K562 (cell line): Measurements from ENCODE around the gene CORO6. TPM values are rescaled to one million over a fixed set of nuclear protein-coding genes. Genes with fewer than 3 reads are reported as not detected.

Experiments used
- ASH1L ChIP-seq: fragments of 450-650 bp; IDR thresholded peaks from 2 replicates; pipeline ENCODE4 v1.6.1; 2018; ENCODE audit warnings: borderline replicate concordance, mild to moderate bottlenecking, low read depth; ENCODE audit not compliant: partially characterized antibody
- ATF3 ChIP-seq, 2 experiments: fragments of 450-650 bp in 1 of 2; sonication (generic) in 1 of 2; formaldehyde crosslinking in 1 of 2; IDR thresholded peaks in 1 of 2; conservative IDR thresholded peaks in 1 of 2; 2 replicates each; pipeline versions ENCODE4 v1.6.1 to v1.8.1; 2016 to 2023; ENCODE audit warnings: mild to moderate bottlenecking in 2 of 2, moderate library complexity in 2 of 2, inconsistent platforms in 1 of 2, missing genetic modification reagents in 1 of 2
- CREB3L1 ChIP-seq: fragments of 450-650 bp; IDR thresholded peaks from 2 replicates; pipeline ENCODE4 v1.6.1; 2014; ENCODE audit warnings: low read depth, mild to moderate bottlenecking, moderate library complexity, borderline replicate concordance
- E2F6 ChIP-seq, 2 experiments: IDR thresholded peaks; 2 replicates each; pipeline ENCODE4 v1.6.1; 2011; ENCODE audit warnings: borderline replicate concordance in 1 of 2, control low read depth in 1 of 2, low read depth in 1 of 2, low read length in 1 of 2, mild to moderate bottlenecking in 1 of 2, mixed read lengths in 1 of 2, moderate library complexity in 1 of 2; ENCODE audit not compliant: insufficient read depth in 1 of 2, insufficient read length in 1 of 2, poor library complexity in 1 of 2, severe bottlenecking in 1 of 2; ENCODE audit errors: extremely low read depth in 1 of 2
- GATA2 ChIP-seq: sonication (generic); formaldehyde crosslinking; IDR thresholded peaks from 2 replicates; pipeline ENCODE4 v1.4.0; 2020; ENCODE audit warnings: mild to moderate bottlenecking, missing genetic modification reagents
- HINFP ChIP-seq: fragments of 450-650 bp; conservative IDR thresholded peaks from 2 replicates; pipeline ENCODE4 v1.6.1; 2016; ENCODE audit warnings: missing genetic modification characterization, low read depth, mild to moderate bottlenecking, control low read depth, missing compliant biosample characterization
- JUND ChIP-seq, 2 experiments: IDR thresholded peaks; 2 replicates in 1 of 2; 3 replicates in 1 of 2; pipeline ENCODE4 v1.6.1; 2011; ENCODE audit warnings: borderline replicate concordance in 2 of 2, low read depth in 2 of 2, low read length in 2 of 2, improper control_type of control experiment in 1 of 2, missing biosample characterization in 1 of 2, missing genetic modification characterization in 1 of 2, missing genetic modification reagents in 1 of 2
- KLF6 ChIP-seq: fragments of 250-450 bp; sonication (Bioruptor Pico); IDR thresholded peaks from 2 replicates; pipeline ENCODE4 v1.4.0; 2020; ENCODE audit warnings: mild to moderate bottlenecking, moderate library complexity, borderline replicate concordance
- SNIP1 ChIP-seq: fragments of 450-650 bp; IDR thresholded peaks from 2 replicates; pipeline ENCODE4 v1.7.1; 2017; ENCODE audit warnings: low read depth, mild to moderate bottlenecking
- TCF7L2 ChIP-seq: fragments of 150-350 bp; IDR thresholded peaks from 2 replicates; pipeline ENCODE4 v1.6.1; 2016; ENCODE audit warnings: low read depth, mild to moderate bottlenecking, low read length, moderate library complexity
- UBTF ChIP-seq, 2 experiments: IDR thresholded peaks; 2 replicates each; pipeline ENCODE4 v1.6.1; 2012; ENCODE audit warnings: improper control_type of control experiment in 2 of 2, low read depth in 2 of 2, low read length in 2 of 2, borderline replicate concordance in 1 of 2
- ZC3H8 ChIP-seq: fragments of 450-650 bp; IDR thresholded peaks from 2 replicates; pipeline ENCODE4 v1.6.1; 2017
- ZKSCAN1 ChIP-seq: fragments of 150-350 bp; IDR thresholded peaks from 2 replicates; pipeline ENCODE4 v1.6.1; 2016; ENCODE audit warnings: low read depth, low read length
- ZNF707 ChIP-seq: fragments of 250-450 bp; sonication (Bioruptor Pico); conservative IDR thresholded peaks from 2 replicates; pipeline ENCODE4 v1.8.0; 2022; ENCODE audit warnings: inconsistent platforms, mild to moderate bottlenecking, moderate library complexity
- ZNF830 ChIP-seq: fragments of 250-450 bp; sonication (Bioruptor Pico); IDR thresholded peaks from 2 replicates; pipeline ENCODE4 v1.5.0; 2021; ENCODE audit warnings: mild to moderate bottlenecking
- polyA plus RNA-seq, 8 experiments: library from polyadenylated mRNA; depleted of rRNA in 4 of 8; stranded (reverse) in 5 of 8; unstranded in 3 of 8; fragments of >200 nt; fragmentation: Nextera tagmentation in 2 of 8; fragmentation: Illumina TruSeq in 1 of 8; extraction: Ambion mirVana in 2 of 8; extraction: Trizol in 1 of 8; gene quantifications; 2 replicates each; pipeline versions ENCODE4 v1.2.1 to v1.2.3, GENCODE V29; 2011 to 2014; ENCODE audit warnings: inconsistent platforms in 1 of 8, missing spikeins in 1 of 8
- total RNA-seq, 7 experiments: library from RNA; depleted of rRNA in 6 of 7; stranded (reverse); fragments of >200 nt in 6 of 7; fragmentation: Illumina TruSeq in 2 of 7; extraction: Trizol in 2 of 7; gene quantifications; 2 replicates each; pipeline versions ENCODE4 v1.2.1 to v1.2.3, GENCODE V29; 2011 to 2021; ENCODE audit warnings: low replicate concordance in 1 of 7

The CORO6 gene
- total and polyA plus RNA-seq, 9 of the 15 experiments (the other 6 are each of a cell fraction or from before 2014, with no cell fraction given), result 0.04 to 11.9 (median 2.4) TPM

GRCh38 chr17:29617481-29618271, 5.0 kb downstream of the CORO6 start (continued):
- 0 out of 2 replicates have a peak, but pooled peaks have one; percentile 51 for TF ChIP-seq CREB3L1
- no peak for TF ChIP-seq ATF3 (IDR thresholded peaks at IDR 0.05)
- no peak for TF ChIP-seq ATF3 (CRISPR knock-in tag; conservative IDR thresholded peaks at IDR 0.05)
- no peak for TF ChIP-seq SNIP1
- TF ChIP-seq KLF6, result no peak
- TF ChIP-seq ZNF707 (CRISPR knock-in tag), result no peak
- peak; percentile 90 to 99 for TF ChIP-seq UBTF (IDR thresholded peaks at IDR 0.05; ENCODE audit: borderline replicate concordance in 1 of 2, low read depth in 2 of 2, low read length in 2 of 2)
- TF ChIP-seq JUND (IDR thresholded peaks at IDR 0.05; ENCODE audit: borderline replicate concordance, low read depth, low read length), result peak; percentile 34; the same call in 1 of the 2 replicates
- TF ChIP-seq JUND (tag; IDR thresholded peaks at IDR 0.05; ENCODE audit: borderline replicate concordance, low read depth, low read length), result no peak; the same call in 2 of the 3 replicates
- TF ChIP-seq ZNF830, result no peak
- TF ChIP-seq E2F6 (IDR thresholded peaks at IDR 0.05; ENCODE audit: borderline replicate concordance in 1 of 2, extremely low read depth in 1 of 2, insufficient read depth in 1 of 2, insufficient read length in 1 of 2, low read depth in 1 of 2, low read length in 1 of 2, poor library complexity in 1 of 2, severe bottlenecking in 1 of 2), result peak; percentile 81 to 97
- TF ChIP-seq TCF7L2, result no peak
- TF ChIP-seq ZKSCAN1, result no peak
- TF ChIP-seq ZC3H8, result no peak
- no peak for TF ChIP-seq HINFP
- TF ChIP-seq GATA2 (CRISPR knock-in tag), result no peak
- no peak for TF ChIP-seq ASH1L
